GM13977 (cell line): ENCODE data around the gene RADIL.

ENCODE experiments used
- DNase-seq: peaks from one replicate; pipeline ENCODE4 v3.0.0; 2012; ENCODE audit warnings: low spot score
- in situ Hi-C: fragments of 300-500 bp; cut with MboI; formaldehyde crosslinking; loops from one replicate; pipeline ENCODE4 v1.12.0; 2022; ENCODE audit warnings: low sequenced_read_pairs, low pct_unique_long_range_greater_than_20kb, mixed read lengths, inconsistent platforms; ENCODE audit not compliant: unreplicated experiment
- TF ChIP-seq, protein P1 (sequence below): IDR thresholded peaks from 2 replicates; pipeline ENCODE4 v1.5.1; 2012; ENCODE audit warnings: mild to moderate bottlenecking, control low read depth; ENCODE audit not compliant: insufficient read depth; ENCODE audit errors: extremely low read depth, missing control alignments

RADIL gene

DNA sequence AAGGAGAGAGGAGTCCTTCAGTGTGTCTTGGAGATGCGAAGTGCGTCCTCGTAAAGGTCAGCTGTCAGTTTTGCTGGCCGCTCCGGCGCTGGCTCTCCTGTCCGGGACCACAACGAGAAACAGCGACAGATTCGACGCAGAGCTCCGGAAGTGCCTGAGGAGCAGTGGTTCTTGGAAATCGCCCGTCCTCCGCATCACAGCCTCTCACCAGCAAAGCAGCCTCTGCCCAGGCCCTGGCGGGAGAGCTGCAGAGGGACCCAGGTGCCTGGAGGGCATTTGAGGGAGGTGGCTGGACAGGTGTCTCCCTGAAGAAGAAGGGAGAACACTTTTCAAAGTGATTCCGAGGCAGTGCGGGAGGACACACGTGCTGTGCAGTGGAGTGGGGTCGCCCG is 119.7 kb downstream of the RADIL start:
- no peak for DNase-seq
- in situ Hi-C loops = no loop called here

DNA sequence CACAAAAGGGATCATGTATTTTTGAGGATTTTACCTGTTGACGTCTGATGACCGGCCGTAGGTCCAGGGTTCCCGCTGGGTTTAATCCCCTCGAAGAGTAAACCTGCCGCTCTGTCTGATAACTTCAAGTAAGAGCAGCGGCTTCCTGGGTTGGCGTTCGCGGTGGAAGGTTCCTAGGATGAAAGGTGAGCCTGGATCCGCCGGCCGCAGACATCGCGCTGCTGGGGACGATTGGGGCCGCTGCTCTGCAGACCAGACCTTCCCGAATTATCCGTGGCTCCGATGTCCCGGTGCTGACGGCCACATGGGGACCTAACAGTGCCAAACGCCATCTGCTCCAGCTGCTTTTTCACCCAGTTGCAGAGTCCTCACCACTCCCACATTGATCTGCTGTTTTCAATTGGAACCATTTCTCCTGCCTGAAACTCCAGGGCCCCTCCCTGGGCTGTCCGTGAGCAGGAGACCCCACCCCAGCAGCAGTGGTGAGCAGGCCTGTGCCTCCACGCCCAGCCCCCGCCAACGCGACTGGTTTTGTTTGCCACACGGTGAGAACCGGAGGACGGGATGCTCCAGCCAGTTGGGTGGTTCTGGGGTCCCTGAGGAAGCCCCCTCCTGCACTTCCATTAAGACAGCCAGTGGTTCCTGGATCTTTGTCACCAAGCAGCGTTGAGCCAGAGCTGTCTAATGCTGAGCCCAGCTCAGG is 120.3 kb downstream of the RADIL start:
- no peak for DNase-seq
- in situ Hi-C loops = no loop called here
- TF ChIP-seq, protein P1, sequence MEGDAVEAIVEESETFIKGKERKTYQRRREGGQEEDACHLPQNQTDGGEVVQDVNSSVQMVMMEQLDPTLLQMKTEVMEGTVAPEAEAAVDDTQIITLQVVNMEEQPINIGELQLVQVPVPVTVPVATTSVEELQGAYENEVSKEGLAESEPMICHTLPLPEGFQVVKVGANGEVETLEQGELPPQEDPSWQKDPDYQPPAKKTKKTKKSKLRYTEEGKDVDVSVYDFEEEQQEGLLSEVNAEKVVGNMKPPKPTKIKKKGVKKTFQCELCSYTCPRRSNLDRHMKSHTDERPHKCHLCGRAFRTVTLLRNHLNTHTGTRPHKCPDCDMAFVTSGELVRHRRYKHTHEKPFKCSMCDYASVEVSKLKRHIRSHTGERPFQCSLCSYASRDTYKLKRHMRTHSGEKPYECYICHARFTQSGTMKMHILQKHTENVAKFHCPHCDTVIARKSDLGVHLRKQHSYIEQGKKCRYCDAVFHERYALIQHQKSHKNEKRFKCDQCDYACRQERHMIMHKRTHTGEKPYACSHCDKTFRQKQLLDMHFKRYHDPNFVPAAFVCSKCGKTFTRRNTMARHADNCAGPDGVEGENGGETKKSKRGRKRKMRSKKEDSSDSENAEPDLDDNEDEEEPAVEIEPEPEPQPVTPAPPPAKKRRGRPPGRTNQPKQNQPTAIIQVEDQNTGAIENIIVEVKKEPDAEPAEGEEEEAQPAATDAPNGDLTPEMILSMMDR = no peak

More for the DNA sequence above, 119.7 kb downstream of the RADIL start:
- TF ChIP-seq, protein P1 = no peak

GRCh38 chr7:4762121-4763055 is 121.1 kb downstream of the RADIL start:
- TF ChIP-seq, protein P1 = no peak
- DNase-seq = no peak
- in situ Hi-C loops = no loop called here

DNA sequence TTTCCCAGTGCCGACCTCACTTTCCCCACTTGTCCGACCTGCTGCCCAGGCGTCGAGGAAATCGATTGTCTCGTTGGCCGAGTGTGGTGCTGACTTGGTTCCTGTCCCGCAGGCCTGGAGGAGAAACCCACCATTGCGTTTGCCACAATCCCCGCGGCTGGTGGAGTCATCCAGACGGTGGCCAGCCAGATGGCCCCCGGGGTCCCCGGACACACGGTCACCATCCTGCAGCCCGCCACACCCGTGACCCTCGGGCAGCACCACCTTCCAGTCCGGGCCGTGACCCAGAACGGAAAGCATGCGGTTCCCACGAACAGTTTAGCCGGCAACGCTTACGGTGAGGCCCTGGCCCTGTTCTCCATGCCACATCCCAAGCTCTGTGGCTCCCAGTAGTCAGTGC is 122.6 kb downstream of the RADIL start:
- TF ChIP-seq, protein P1 = no peak
- no peak for DNase-seq
- in situ Hi-C loops = no loop called here

DNA sequence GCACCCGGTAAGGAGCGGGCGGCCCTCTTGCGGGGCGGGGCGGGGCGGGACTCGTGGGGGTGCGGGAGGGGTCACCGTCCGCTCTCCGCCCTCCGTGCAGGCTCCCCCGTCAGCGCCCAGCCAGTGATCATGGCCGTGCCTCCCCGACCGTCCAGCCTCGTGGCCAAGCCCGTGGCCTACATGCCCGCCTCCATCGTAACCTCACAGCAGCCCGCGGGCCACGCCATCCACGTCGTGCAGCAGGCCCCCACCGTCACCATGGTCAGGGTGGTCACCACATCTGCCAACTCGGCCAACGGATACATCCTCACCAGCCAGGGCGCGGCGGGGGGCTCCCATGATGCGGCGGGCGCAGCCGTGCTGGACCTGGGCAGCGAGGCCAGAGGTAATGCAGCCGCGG is 124.3 kb downstream of the RADIL start:
- no peak for DNase-seq
- in situ Hi-C loops = no loop called here
- TF ChIP-seq, protein P1 = no peak

- in situ Hi-C loops = no loop called here
- no peak for DNase-seq
- TF ChIP-seq, protein P1 = no peak
These were observed 124.7 kb downstream of the RADIL start for GRCh38 chr7:4758791-4759190.
